Stimulated activated naive CD8-positive, alpha-beta T cell treated with anti-CD3 and anti-CD28 coated beads, Interleukin-15, Interleukin-2, amounts not matched to agents 100 ng/mL and 50 ng/mL, for 24 hours (primary cell): Measurements from ENCODE around the gene FRMD4B.

Experiments used
- H3K27ac Mint-ChIP-seq: one replicate; pipeline ENCODE4 v1.8.0; 2021; ENCODE audit warnings: mild to moderate bottlenecking, mixed read lengths
- H3K27me3 Mint-ChIP-seq: one replicate; pipeline ENCODE4 v1.8.0; 2021; ENCODE audit warnings: mixed read lengths
- H3K36me3 Mint-ChIP-seq: one replicate; pipeline ENCODE4 v1.8.0; 2021; ENCODE audit warnings: low read depth, mixed read lengths
- H3K4me1 Mint-ChIP-seq: one replicate; pipeline ENCODE4 v1.8.0; 2021; ENCODE audit warnings: low read depth, mixed read lengths
- H3K4me3 Mint-ChIP-seq: one replicate; pipeline ENCODE4 v1.8.0; 2021; ENCODE audit warnings: mild to moderate bottlenecking, mixed read lengths
- H3K9me3 Mint-ChIP-seq: one replicate; pipeline ENCODE4 v1.8.0; 2021; ENCODE audit warnings: mixed read lengths

Gene FRMD4B

DNA sequence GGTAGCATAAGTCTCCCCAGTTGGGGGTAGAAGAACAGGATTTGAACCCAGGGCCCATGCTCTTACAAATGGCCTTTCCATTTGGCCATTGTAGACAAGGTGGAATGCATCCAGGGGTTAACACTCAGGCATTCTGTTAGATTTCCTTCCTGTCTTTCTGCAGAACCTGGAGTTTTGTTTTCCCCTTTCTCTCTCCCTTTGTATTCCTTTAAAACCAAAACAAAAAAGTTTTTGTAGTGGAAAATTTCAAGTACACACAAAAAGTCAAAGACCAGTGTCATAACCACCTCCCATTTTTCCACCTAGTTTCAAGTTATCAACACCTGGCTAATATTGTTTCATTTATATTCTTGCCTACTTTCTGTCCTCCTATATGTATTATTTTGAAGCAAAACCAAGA lies 26.0 kb downstream of the FRMD4B start:
- Mint-ChIP-seq H3K27me3 (peaks cover 6% of the 10 kb centered on the region), H3K4me3 (no peak overlapping the region), H3K27ac (no peak overlapping the region), H3K36me3 (no peaks in the 10 kb centered on the region), H3K9me3 (peaks cover 4% of the 10 kb centered on the region), H3K4me1 (no peaks in the 10 kb centered on the region)

DNA sequence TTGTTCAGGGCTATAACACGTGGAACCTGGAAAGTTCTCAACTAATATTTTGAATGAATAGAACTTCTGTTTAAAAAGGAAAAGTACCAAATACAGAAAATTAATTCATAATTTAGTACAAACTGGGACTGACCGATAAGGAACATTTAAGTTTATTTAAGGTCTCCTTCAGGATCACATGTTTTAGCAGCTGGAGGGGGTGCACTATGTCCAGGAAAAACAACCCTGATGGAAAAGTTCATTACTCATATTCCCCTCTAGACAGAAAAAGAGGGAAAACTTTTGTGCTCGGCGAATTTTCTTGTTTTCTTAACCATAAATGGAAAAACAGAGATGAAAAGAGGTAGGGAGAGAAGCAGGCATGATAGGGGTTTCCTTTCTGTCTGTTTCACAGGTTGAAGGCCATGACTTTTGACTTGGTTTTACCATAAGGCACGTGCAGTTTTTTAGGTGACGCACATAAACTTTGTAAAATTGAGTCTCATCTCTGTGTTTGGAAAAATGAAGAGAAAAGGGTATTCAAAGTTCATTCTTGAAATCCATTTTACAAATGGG lies 26.5 kb downstream of the FRMD4B start:
- peaks cover 11% of the 10 kb centered on the region for H3K27me3 Mint-ChIP-seq
- H3K4me3 Mint-ChIP-seq = no peak overlapping the region
- no peaks in the 10 kb centered on the region for H3K4me1 Mint-ChIP-seq
- H3K9me3 Mint-ChIP-seq = peaks cover 4% of the 10 kb centered on the region
- no peak overlapping the region for H3K27ac Mint-ChIP-seq
- H3K36me3 Mint-ChIP-seq = no peaks in the 10 kb centered on the region

- no peaks in the 10 kb centered on the region for H3K36me3 Mint-ChIP-seq
These were observed 28.7 kb downstream of the FRMD4B start for GRCh38 chr3:69357196-69357595.

DNA sequence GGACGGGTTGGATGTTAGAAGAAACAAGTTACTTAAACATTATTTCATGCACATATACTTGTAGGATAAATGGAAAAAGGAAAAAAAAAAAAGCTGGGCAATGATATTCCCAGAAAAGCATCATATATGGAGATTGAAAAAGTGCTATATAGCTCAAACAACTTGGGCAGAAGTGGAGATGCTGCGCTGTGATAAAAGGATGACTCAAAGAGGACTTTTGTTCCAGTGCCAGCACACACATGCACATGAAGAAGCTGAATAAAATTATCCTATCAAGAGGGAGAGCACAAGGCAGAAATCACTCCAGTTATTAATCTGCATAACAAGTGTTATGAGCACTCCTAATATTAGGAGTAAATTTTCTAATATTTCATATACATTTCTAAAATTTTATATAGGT lies 30.9 kb downstream of the FRMD4B start:
- Mint-ChIP-seq H3K36me3 (no peaks in the 10 kb centered on the region), H3K4me3 (no peak overlapping the region), H3K27ac (no peak overlapping the region), H3K9me3 (peaks cover 4% of the 10 kb centered on the region), H3K27me3 (peaks cover 38% of the 10 kb centered on the region), H3K4me1 (peaks cover 21% of the 10 kb centered on the region)

More at GRCh38 chr3:69357196-69357595, 28.7 kb downstream of the FRMD4B start:
- Mint-ChIP-seq H3K9me3 (peaks cover 4% of the 10 kb centered on the region), H3K4me3 (no peak overlapping the region), H3K27me3 (peaks cover 33% of the 10 kb centered on the region), H3K27ac (no peak overlapping the region), H3K4me1 (peaks cover 18% of the 10 kb centered on the region)

DNA sequence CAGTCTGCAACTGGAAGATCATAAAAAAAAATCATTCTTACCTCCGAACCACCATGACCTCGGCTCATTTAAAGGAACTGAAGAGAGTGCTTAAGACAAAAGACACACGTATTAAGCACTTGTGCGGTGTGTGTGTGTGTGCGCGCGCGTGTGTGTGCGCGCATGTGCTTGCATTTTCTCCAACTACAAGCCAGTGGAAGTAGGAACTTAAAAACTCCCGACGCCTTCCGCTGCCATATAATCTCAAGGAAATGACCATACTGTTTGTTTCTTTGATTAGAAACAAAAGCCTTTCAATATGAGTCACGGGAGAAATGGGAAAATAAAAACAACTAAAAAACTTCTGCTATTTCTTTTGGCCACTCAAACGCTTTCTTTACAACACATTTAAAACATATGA lies 32.4 kb downstream of the FRMD4B start:
- peaks cover 38% of the 10 kb centered on the region for H3K27me3 Mint-ChIP-seq
- H3K4me3 Mint-ChIP-seq = peak overlapping the region; percentile 85
- H3K27ac Mint-ChIP-seq = peak overlapping the region; percentile 68
- H3K9me3 Mint-ChIP-seq = no peaks in the 10 kb centered on the region
- no peaks in the 10 kb centered on the region for H3K36me3 Mint-ChIP-seq
- peaks cover 21% of the 10 kb centered on the region for H3K4me1 Mint-ChIP-seq

GRCh38 chr3:69353088-69353478 lies 32.8 kb downstream of the FRMD4B start:
- peak overlapping the region; percentile 68 for H3K27ac Mint-ChIP-seq
- no peaks in the 10 kb centered on the region for H3K36me3 Mint-ChIP-seq
- H3K4me3 Mint-ChIP-seq = peak overlapping the region; percentile 85
- peaks cover 21% of the 10 kb centered on the region for H3K4me1 Mint-ChIP-seq
- no peaks in the 10 kb centered on the region for H3K9me3 Mint-ChIP-seq
- H3K27me3 Mint-ChIP-seq = peaks cover 38% of the 10 kb centered on the region

DNA sequence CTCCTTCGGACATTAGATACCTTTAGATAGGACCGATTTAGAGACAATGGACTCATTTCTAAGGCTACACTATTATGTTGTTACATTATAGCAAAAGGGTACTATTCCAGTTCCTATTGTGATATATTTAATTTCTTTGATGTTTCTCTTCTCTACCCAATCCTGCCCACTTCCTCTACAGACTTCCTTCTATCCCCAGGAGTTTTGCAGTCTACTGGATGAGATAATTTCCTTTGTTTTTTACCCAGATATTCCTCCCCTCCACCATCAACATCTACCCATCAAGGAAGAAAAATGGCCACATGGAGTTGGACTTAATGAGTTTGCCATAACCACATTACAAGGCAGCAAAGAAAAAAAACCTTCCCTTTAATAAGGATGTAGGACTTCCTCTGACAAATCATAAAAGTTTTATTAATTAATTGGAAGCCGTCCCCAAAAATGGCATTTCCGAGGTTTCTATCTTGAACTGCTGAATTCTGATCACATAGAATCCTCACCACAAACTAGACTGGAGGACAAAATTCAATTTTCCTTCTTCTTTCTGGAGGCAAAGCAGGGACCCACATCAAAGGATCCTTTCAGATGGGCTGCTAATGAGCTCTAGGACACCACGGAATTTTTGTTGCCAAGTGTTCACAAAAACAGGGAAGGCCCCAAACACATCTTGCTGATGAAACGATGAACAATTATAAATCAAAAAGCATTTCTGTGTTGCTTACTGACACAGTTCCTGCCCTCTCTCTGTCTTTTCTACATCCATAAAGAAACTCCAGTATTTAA lies 33.4 kb downstream of the FRMD4B start:
- no peak overlapping the region for H3K27ac Mint-ChIP-seq
- peaks cover 40% of the 10 kb centered on the region for H3K27me3 Mint-ChIP-seq
- peaks cover 21% of the 10 kb centered on the region for H3K4me1 Mint-ChIP-seq
- no peaks in the 10 kb centered on the region for H3K36me3 Mint-ChIP-seq
- H3K4me3 Mint-ChIP-seq = no peak overlapping the region
- no peaks in the 10 kb centered on the region for H3K9me3 Mint-ChIP-seq

DNA sequence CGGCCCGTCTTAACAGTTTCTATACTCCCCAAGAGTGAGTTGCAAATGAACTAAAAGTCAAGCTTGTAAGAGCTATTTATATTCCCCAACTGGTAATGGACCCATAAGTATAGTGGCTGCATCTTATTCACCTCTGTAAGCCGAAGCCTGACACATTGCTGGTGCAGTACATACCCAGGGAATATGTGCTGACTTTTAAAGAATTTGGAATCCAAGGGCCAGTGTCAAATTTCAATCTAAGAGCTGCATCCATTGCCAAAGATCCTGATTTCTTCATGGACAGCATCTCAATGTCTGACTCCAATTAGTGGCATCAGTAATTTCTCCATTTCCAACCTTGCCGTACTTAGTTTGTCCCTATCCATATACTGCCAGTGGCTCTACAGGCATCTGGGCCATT lies 42.0 kb downstream of the FRMD4B start:
- Mint-ChIP-seq H3K36me3 (no peaks in the 10 kb centered on the region), H3K4me1 (no peaks in the 10 kb centered on the region), H3K27ac (no peak overlapping the region), H3K27me3 (peaks cover 8% of the 10 kb centered on the region), H3K9me3 (peaks cover 4% of the 10 kb centered on the region), H3K4me3 (no peak overlapping the region)

GRCh38 chr3:69342074-69342473 lies 43.8 kb downstream of the FRMD4B start:
- Mint-ChIP-seq H3K36me3 (no peaks in the 10 kb centered on the region), H3K4me3 (no peak overlapping the region), H3K4me1 (no peaks in the 10 kb centered on the region), H3K27me3 (peaks cover 3% of the 10 kb centered on the region), H3K9me3 (peaks cover 4% of the 10 kb centered on the region), H3K27ac (no peak overlapping the region)

GRCh38 chr3:69339760-69340159 lies 46.1 kb downstream of the FRMD4B start:
- Mint-ChIP-seq H3K9me3 (no peaks in the 10 kb centered on the region), H3K4me3 (no peak overlapping the region), H3K36me3 (no peaks in the 10 kb centered on the region), H3K27ac (no peak overlapping the region), H3K4me1 (no peaks in the 10 kb centered on the region), H3K27me3 (peaks cover 1% of the 10 kb centered on the region)

GRCh38 chr3:69338911-69339310 lies 47.0 kb downstream of the FRMD4B start:
- H3K4me3 Mint-ChIP-seq = no peak overlapping the region
- no peaks in the 10 kb centered on the region for H3K4me1 Mint-ChIP-seq
- no peaks in the 10 kb centered on the region for H3K36me3 Mint-ChIP-seq
- H3K9me3 Mint-ChIP-seq = no peaks in the 10 kb centered on the region
- no peak overlapping the region for H3K27ac Mint-ChIP-seq
- H3K27me3 Mint-ChIP-seq = peaks cover 5% of the 10 kb centered on the region

DNA sequence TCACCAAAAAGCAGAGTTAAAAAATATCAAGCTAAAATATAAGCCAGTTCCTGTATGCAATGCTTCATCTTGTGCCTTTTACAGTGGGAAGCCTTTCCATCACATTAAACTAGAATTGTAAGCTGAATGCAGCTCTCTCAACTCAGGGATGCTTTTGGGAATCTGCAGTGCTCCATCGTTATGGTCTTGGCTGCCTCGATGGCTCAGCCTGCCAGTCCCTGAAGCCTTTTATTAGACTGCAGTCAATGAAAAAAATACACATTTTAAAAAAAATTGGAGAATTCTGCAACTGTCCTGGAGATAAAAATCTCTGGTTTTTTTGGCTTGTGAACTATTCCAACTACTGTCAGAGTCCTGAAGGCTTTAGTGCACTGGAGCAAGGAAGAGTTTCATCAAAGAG lies 53.0 kb downstream of the FRMD4B start:
- Mint-ChIP-seq H3K4me1 (peaks cover 12% of the 10 kb centered on the region), H3K27ac (no peak overlapping the region), H3K9me3 (no peaks in the 10 kb centered on the region), H3K27me3 (peaks cover 5% of the 10 kb centered on the region), H3K4me3 (no peak overlapping the region), H3K36me3 (no peaks in the 10 kb centered on the region)

- peaks cover 32% of the 10 kb centered on the region for H3K4me1 Mint-ChIP-seq
- H3K9me3 Mint-ChIP-seq = no peaks in the 10 kb centered on the region
- H3K27ac Mint-ChIP-seq = no peak overlapping the region
- H3K4me3 Mint-ChIP-seq = no peak overlapping the region
- H3K27me3 Mint-ChIP-seq = peaks cover 5% of the 10 kb centered on the region
- H3K36me3 Mint-ChIP-seq = no peaks in the 10 kb centered on the region
These were observed 54.9 kb downstream of the FRMD4B start for GRCh38 chr3:69330891-69331400.

DNA sequence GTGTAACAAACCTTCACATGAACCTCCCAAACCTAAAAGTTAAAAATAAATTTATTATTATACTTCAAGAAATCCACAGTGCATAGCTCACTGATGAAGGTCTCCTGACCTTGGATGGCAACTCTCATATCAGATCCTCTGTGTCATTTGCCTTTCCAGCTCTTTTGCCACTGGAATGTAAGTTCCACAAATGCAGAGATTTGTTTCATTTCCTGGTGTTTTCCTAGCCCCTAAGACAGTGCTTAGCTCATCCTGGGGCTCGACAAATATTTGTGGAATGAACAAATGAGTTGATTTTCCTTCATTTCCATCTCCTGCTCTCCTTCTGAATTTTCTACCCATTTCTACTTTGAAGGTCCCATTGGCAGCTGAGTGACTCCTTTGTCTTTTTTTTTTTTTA lies 56.0 kb downstream of the FRMD4B start:
- H3K4me1 Mint-ChIP-seq = peaks cover 42% of the 10 kb centered on the region
- H3K4me3 Mint-ChIP-seq = no peak overlapping the region
- no peak overlapping the region for H3K27ac Mint-ChIP-seq
- peaks cover 5% of the 10 kb centered on the region for H3K27me3 Mint-ChIP-seq
- H3K36me3 Mint-ChIP-seq = no peaks in the 10 kb centered on the region
- no peaks in the 10 kb centered on the region for H3K9me3 Mint-ChIP-seq

GRCh38 chr3:69328963-69329302 lies 57.0 kb downstream of the FRMD4B start:
- Mint-ChIP-seq H3K27me3 (no peaks in the 10 kb centered on the region), H3K36me3 (no peaks in the 10 kb centered on the region), H3K4me1 (peaks cover 48% of the 10 kb centered on the region), H3K27ac (peak overlapping the region; percentile 88), H3K4me3 (no peak overlapping the region), H3K9me3 (no peaks in the 10 kb centered on the region)
